CD4-positive, alpha-beta T cell treated with Interleukin-6 at 100 ng/mL for 8 hours (primary cell): ENCODE results near the gene RDH13.
"Not testable (repeated sequence)": the region's sequence is repeated elsewhere in the genome, so short reads cannot be mapped to it uniquely, and the experiment has no call there.

ENCODE experiments used
- DNase-seq: peaks from one replicate; pipeline ENCODE4 v3.0.0-alpha.2; 2020; ENCODE audit warnings: mixed read lengths, low spot score

RDH13 gene

GRCh38 chr19:55014714-55015113 lies 48.2 kb downstream of the RDH13 start:
- DNase-seq: no peak

- DNase-seq: no peak
Observed at GRCh38 chr19:55013596-55013995, 49.4 kb downstream of the RDH13 start.

DNA sequence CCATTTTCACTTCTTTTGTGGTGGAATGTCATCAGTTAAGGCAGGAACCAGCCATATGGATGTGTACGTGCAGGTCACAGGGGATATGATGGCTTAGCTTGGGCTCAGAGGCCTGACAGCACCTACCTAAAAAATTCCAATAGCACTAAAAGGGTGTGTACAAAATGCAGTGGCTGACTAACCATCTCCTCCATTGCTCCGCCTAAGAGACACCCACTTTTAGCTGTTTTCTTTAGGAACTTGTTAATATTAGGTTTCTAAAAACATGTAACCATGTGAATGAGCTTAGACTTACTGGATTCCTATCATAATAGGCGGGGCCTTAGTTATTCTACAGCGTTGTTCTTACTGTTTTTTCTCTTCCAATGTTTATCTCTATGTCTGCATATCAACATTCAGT lies 50.6 kb downstream of the RDH13 start:
- no peak for DNase-seq

DNA sequence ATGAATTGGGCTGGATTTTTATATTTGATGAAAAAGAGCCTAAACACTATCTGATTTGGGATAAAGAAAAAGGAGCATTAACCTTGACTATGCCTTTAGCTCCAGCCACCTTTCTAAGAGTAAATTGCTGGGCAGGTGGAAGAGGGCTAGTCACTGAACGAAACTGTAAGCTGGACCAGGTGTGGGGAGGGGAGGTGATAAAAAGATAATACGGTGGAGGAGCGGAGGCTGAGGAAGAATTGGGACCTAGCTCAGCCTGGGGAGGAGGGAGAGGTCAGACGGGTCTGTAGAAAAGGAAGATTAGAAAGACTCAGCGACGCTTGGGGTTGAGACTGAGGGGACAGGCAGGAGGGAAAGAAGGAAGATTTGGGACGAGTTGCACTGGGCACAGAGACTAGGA lies 52.4 kb downstream of the RDH13 start:
- DNase-seq: not testable (repeated sequence)

- DNase-seq: not testable (repeated sequence)
Observed at GRCh38 chr19:55008781-55009180, 54.2 kb downstream of the RDH13 start.

DNA sequence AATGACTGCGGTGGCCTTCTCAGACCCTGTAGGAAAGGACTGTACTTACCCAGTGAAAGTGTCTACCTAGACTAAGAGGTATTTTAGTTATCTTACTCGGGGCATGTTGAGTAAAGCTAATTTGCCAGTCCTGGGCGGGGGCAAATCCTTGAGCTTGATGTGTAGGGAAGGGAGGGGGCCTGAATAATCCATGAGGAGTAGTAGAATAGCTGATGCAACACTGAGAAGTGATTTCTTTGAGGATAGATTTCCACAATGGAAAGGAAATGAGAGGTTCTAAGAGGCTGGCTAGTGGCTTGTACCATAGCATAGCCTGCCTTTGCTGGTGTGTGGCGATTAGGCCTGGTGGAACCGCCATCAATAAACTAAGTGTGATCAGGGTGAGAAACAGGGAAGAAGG lies 54.8 kb downstream of the RDH13 start:
- not testable (repeated sequence) for DNase-seq

DNA sequence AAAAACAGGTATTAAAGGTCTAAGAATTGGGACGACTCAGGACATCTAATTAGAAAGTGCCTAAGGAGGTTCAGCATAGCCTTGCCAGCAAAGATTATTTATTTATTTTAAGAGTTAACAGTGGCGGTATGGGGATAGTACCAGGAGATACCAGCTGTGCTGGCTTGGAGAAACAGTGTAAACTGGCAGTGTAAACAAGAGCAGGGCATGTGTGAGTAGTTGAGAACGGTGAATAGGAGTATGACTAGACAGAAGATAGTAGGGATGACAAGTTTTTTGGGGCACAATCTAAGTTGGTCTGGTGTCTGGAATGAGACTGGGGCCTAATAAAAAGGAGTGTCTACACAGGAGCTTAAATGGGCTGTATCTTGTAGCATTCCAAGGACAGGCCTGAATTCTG lies 55.4 kb downstream of the RDH13 start:
- not testable (repeated sequence) for DNase-seq

DNA sequence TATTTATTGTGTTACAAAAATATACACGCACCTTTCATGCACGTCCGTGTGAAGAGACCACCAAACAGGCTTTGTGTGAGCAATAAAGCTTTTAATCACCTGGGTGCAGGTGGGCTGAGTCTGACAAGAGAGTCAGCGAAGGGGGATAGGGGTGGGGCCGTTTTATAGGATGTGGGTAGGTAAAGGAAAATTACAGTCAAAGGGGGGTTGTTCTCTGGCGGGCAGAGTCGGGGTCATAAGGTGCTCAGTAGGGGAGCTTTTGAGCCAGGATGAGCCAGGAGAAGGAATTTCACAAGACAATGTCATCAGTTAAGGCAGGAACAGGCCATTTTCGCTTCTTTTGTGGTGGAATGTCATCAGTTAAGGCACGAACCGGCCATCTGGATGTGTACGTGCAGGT lies 56.2 kb downstream of the RDH13 start:
- DNase-seq: not testable (repeated sequence)

DNA sequence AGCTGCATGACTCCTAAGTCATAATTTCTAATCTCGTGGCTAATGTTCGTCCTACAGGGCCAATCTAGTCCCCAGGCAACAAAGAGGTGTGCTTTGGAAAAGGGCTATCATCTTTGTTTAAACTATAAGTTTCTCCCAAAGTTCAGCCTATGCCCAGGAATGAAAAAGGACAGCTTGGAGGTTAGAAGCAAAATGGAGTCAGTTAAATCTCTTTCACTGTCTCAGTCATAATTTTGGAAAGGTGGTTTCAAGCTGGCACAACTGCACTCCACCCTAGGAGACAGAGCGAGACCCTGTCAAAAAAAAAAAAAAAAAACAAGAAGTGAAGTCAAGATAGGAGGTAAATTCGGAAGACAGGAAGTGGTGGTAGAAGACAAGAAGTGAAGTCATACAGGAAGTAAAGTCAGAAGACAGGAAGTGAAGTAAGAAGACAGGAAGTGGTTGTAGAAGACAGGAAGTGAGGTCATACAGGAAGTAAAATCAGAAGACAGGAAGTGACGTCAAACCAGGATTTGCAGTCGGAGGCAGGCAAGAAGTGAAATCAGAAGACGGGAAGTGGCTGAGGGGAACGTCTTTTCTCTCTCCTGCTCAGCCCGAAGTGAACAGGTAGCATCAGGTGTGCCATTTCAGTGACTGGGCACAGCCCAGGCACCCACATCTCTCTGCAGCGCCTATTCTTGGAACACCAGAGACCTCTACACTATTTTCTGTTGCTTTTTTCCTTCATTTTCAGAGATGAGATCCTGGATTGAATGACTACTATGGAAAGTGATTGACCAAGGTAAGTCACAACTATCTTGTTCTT lies 57.1 kb downstream of the RDH13 start:
- DNase-seq: peak; percentile 88

GRCh38 chr19:55000761-55001160 lies 62.2 kb downstream of the RDH13 start:
- DNase-seq: no peak

GRCh38 chr19:54998751-54999239 lies 64.2 kb downstream of the RDH13 start:
- not testable (repeated sequence) for DNase-seq

DNA sequence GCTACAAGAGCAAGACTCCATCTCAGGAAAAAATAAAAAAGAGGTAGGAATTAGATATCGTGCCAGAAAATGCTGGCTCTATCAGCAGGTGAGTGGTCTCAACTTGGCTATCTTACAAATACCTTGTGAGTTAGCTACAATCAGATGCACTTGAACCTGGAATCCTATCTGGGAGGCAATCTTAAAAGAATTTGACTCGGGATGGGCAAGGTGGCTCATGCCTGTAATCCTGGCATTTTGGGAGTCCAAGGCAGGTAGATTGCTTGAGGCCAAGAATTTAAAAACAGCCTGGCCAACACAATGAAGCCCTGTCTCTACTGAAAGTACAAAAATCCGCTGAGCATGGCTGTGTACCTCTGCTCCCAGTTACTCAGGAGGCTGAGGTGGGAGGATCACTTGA lies 67.4 kb downstream of the RDH13 start:
- no peak for DNase-seq
